GM12873 (cell line): ENCODE measurements around the gene AP5S1.

Source experiments
- CTCF ChIP-seq: IDR thresholded peaks from 2 replicates; pipeline ENCODE4 v1.5.1; 2012; ENCODE audit warnings: low read depth, mild to moderate bottlenecking, moderate library complexity, low read length, control low read depth; ENCODE audit not compliant: insufficient read depth; ENCODE audit errors: missing control alignments

AP5S1 gene

GRCh38 chr20:3843490-3843889, 23.1 kb downstream of the AP5S1 start:
- no peak for TF ChIP-seq CTCF

- no peak for TF ChIP-seq CTCF
Measured at GRCh38 chr20:3846378-3846739, 26.0 kb downstream of the AP5S1 start.

- TF ChIP-seq CTCF, result no peak
Measured at GRCh38 chr20:3846740-3847428, 26.5 kb downstream of the AP5S1 start, which contains the start of gene MAVS. TSS of gene MAVS (plus strand) at chr20:3846834. CDS start at chr20:3854625, 7,791 bp downstream.

GRCh38 chr20:3847429-3847940, 27.1 kb downstream of the AP5S1 start:
- no peak for TF ChIP-seq CTCF

- no peak for TF ChIP-seq CTCF
Measured at GRCh38 chr20:3848565-3848964, 28.2 kb downstream of the AP5S1 start.

- no peak for TF ChIP-seq CTCF
Measured at GRCh38 chr20:3854462-3854871, 34.1 kb downstream of the AP5S1 start.

GRCh38 chr20:3857405-3857804, 37.1 kb downstream of the AP5S1 start:
- TF ChIP-seq CTCF, result no peak
